Activated CD8-positive, alpha-beta T cell treated with anti-CD3 and anti-CD28 coated beads for 36 hours (primary cell): ENCODE measurements around the gene WNT10A. TPM values are rescaled to one million over a fixed set of nuclear protein-coding genes. Genes with fewer than 3 reads are reported as not detected.

Source experiments
- ATAC-seq: fragments of 200-7000 bp; cut with Tn5 transposase; one replicate; pipeline ENCODE4 v1.10.0; 2021; ENCODE audit warnings: mild to moderate bottlenecking, moderate library complexity
- CTCF ChIA-PET: fragments of 350-600 bp; sonication (Branson Sonifier 250); formaldehyde crosslinking; loops from one replicate; lab custom pipeline; 2021; ENCODE audit warnings: antibody characterized with exemption; lab: Charles Lee
- POLR2A ChIA-PET: fragments of 350-600 bp; sonication (Branson Sonifier 250); formaldehyde crosslinking; loops from one replicate; lab custom pipeline; 2021; ENCODE audit warnings: antibody characterized with exemption; lab: Charles Lee
- DNase-seq: peaks from one replicate; pipeline ENCODE4 v3.0.0-alpha.2; 2020
- H3K27ac Mint-ChIP-seq: one replicate; pipeline ENCODE4 v1.8.0; 2021; ENCODE audit warnings: mild to moderate bottlenecking, mixed read lengths
- H3K27me3 Mint-ChIP-seq: one replicate; pipeline ENCODE4 v1.8.0; 2021; ENCODE audit warnings: mixed read lengths
- H3K36me3 Mint-ChIP-seq: one replicate; pipeline ENCODE4 v1.8.0; 2021; ENCODE audit warnings: low read depth, mixed read lengths
- H3K4me1 Mint-ChIP-seq: one replicate; pipeline ENCODE4 v1.8.0; 2021; ENCODE audit warnings: low read depth, mixed read lengths
- H3K4me3 Mint-ChIP-seq: one replicate; pipeline ENCODE4 v1.8.0; 2021; ENCODE audit warnings: mild to moderate bottlenecking, moderate library complexity, mixed read lengths
- H3K9me3 Mint-ChIP-seq: one replicate; pipeline ENCODE4 v1.8.0; 2021; ENCODE audit warnings: mixed read lengths
- intact Hi-C: fragments of 100-400 bp; cut with micrococcal nuclease; formaldehyde crosslinking; loops from one replicate; pipeline ENCODE4 v1.10.0; 2022
- total RNA-seq, 2 experiments: library from RNA; stranded (reverse); gene quantifications; one replicate each; pipeline ENCODE4 v1.2.3, GENCODE V29; 2021
- TF ChIP-seq, protein P1 (sequence below): fragments of 200-600 bp; IDR thresholded peaks from one replicate; pipeline ENCODE4 v1.8.0; 2022; ENCODE audit warnings: antibody characterized with exemption, mild to moderate bottlenecking

WNT10A gene
- total RNA-seq, 2 experiments from 2014 or later = 27.9 to 29.2 TPM

DNA sequence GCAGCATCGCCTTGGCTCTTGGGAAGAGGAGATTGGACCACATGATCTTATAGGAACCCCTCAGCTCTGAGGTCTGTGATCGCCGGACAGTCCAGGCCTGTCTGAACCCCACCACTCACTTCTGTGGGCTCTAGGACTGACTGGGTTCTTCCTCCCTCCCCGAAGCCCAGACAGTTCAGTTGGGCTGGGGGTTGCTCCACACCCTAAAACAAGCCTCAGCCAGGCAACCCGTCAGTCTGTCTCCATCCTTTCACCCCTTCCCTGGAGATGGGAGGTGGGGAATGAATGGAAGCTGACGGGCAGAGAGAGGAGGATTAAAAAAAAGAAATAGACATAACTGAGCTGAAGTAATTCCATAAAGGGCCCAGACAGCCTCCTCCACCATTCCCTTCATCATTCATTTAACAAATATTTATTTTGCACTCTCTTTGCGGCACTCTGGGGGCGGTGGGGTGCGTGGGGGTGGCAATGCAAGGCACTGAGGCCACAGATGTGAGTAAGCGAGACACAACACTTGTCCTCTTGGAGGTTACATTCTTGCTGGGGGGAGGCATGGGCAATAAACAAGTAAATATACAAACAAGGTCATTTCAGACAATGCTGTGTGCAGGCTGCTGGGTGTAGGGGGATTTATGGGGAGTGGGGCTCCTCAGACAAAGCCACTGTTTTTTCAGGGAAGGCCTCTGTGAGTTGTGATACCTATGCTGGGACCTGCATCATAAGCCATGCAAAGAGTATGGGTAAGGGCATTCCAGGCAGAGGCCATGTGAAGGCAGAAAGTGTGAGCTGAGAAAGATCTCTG, 12.9 kb downstream of the WNT10A start:
- peak; percentile 58 for DNase-seq
- ATAC-seq = no peak
- Mint-ChIP-seq H3K27ac (peak overlapping the region; percentile 82), H3K4me3 (peak overlapping the region; percentile 79), H3K27me3 (peaks cover 7% of the 10 kb centered on the region), H3K36me3 (peaks cover 12% of the 10 kb centered on the region), H3K9me3 (no peaks in the 10 kb centered on the region), H3K4me1 (peaks cover 59% of the 10 kb centered on the region)
- ChIA-PET CTCF (interaction anchor here (0.9 to 16.7 kb wide), 5 partner anchors 11 to 89 kb away, joined by 3 to 1101 read pairs (median 3); partner anchors contain the start of gene WNT10A), POLR2A (interaction anchor here (1.1 to 9.6 kb wide), 2 partner anchors 16 to 497 kb away, joined by 4 to 284 read pairs; partner anchors contain the start of gene WNT10A)
- intact Hi-C loops = no loop called here
- TF ChIP-seq, protein P1, sequence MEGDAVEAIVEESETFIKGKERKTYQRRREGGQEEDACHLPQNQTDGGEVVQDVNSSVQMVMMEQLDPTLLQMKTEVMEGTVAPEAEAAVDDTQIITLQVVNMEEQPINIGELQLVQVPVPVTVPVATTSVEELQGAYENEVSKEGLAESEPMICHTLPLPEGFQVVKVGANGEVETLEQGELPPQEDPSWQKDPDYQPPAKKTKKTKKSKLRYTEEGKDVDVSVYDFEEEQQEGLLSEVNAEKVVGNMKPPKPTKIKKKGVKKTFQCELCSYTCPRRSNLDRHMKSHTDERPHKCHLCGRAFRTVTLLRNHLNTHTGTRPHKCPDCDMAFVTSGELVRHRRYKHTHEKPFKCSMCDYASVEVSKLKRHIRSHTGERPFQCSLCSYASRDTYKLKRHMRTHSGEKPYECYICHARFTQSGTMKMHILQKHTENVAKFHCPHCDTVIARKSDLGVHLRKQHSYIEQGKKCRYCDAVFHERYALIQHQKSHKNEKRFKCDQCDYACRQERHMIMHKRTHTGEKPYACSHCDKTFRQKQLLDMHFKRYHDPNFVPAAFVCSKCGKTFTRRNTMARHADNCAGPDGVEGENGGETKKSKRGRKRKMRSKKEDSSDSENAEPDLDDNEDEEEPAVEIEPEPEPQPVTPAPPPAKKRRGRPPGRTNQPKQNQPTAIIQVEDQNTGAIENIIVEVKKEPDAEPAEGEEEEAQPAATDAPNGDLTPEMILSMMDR = no peak

DNA sequence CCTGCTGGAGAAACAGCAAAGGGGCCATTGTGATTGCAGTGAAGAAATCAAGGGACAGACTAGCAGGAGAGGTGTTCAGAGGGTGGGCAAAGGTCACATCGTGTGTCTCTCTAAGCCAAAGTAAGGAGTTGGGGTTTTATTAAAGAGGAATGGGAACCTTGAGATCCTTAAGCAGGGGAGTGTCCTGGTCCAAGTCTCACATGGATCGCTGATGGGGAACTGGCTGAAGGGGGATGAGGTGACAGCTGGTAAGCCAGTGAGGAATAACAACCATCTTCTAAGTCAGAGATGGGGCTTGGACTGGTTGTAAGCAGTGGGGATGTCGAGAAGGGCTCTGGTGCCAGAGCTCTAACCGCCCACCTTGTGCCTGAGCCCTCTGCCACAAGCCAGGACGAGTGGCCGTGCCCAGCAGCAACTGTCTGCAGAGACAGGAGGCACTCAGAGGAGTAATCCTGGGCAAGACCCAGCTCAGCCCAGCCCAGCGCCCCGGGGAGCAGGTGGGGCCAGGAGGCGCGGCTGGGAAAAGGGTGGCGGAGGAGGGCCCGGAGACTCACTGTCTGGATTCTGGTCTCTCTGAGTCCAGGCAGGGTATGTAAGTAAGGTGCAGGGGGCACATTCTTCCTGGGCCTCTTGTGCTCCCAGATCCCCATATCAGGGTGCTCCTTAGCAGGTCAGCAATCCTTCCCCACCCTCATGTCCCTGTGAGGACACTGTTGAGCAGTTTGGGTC, 13.7 kb downstream of the WNT10A start:
- ChIA-PET POLR2A (interaction anchor here (1.1 to 9.6 kb wide), 2 partner anchors 16 to 498 kb away, joined by 4 to 284 read pairs; partner anchors contain the start of gene WNT10A), CTCF (interaction anchor here (0.9 to 16.7 kb wide), 4 partner anchors 15 to 88 kb away, joined by 3 to 1101 read pairs (median 4); partner anchors contain the start of gene WNT10A)
- Mint-ChIP-seq H3K27ac (peak overlapping the region; percentile 82), H3K36me3 (peaks cover 12% of the 10 kb centered on the region), H3K9me3 (no peaks in the 10 kb centered on the region), H3K4me3 (peak overlapping the region; percentile 79), H3K27me3 (peaks cover 12% of the 10 kb centered on the region), H3K4me1 (peaks cover 61% of the 10 kb centered on the region)
- TF ChIP-seq, protein P1 = no peak
- no peak for DNase-seq
- no peak for ATAC-seq
- intact Hi-C loops = no loop called here

DNA sequence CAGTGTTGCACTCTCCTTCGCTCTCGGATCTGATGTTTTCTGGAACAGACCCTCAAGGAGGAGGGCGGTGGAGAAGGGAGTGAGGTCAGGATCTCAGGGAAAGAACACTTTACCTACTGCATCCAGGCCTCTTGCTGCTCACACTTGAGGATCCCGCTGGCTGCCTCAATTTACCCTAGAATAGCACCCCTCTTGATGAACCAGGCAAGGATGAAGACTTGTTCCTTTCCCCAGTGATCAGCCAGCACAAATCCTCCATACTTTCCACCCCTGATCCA, 14.2 kb downstream of the WNT10A start:
- Mint-ChIP-seq H3K9me3 (no peaks in the 10 kb centered on the region), H3K36me3 (peaks cover 12% of the 10 kb centered on the region), H3K4me3 (peak overlapping the region; percentile 79), H3K4me1 (peaks cover 61% of the 10 kb centered on the region), H3K27ac (peak overlapping the region; percentile 69), H3K27me3 (peaks cover 16% of the 10 kb centered on the region)
- DNase-seq (no peak), ATAC-seq (no peak)
- intact Hi-C loops = no loop called here
- ChIA-PET CTCF (interaction anchor here (16.7 kb wide), 1 partner anchor 16 kb away, joined by 1101 read pairs; the partner anchor contains the start of gene WNT10A), POLR2A (interaction anchor here (9.6 kb wide), 1 partner anchor 17 kb away, joined by 284 read pairs; the partner anchor contains the start of gene WNT10A)
- TF ChIP-seq, protein P1 = no peak

DNA sequence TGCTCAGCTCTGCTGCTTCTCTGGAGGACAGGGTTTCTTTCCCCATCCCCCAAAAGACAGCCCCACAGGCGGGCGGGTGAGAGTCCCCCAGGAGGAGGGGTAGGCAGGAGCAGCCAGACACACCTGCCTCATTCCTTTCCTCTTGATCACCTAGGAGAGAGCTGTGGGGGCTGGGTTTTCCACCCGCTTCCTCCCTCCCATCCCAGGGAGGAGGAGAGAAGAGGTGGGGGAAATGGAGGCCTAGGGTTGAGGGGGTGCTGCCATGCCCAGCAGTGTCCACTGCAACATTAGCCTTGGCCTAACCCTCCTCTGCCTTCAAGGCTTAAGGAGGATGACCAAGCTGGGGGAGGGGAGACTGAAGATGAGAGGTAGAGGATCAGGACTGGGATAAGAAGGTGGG, 14.7 kb downstream of the WNT10A start:
- peaks cover 12% of the 10 kb centered on the region for H3K36me3 Mint-ChIP-seq
- peak overlapping the region; percentile 92 for H3K27ac Mint-ChIP-seq
- TF ChIP-seq, protein P1 = no peak
- H3K9me3 Mint-ChIP-seq = no peaks in the 10 kb centered on the region
- ChIA-PET CTCF (interaction anchor here (1.0 to 16.7 kb wide), 6 partner anchors 14 to 100 kb away, joined by 3 to 1101 read pairs (median 74); partner anchors contain the start of genes WNT10A and WNT6), POLR2A (interaction anchor here (2.0 to 9.6 kb wide), 3 partner anchors 8 to 17 kb away, joined by 11 to 284 read pairs (median 14); partner anchors contain the start of gene WNT10A)
- intact Hi-C loops = no loop called here
- DNase-seq = no peak
- ATAC-seq = no peak
- H3K4me1 Mint-ChIP-seq = peaks cover 61% of the 10 kb centered on the region
- H3K27me3 Mint-ChIP-seq = peaks cover 16% of the 10 kb centered on the region
- peak overlapping the region; percentile 79 for H3K4me3 Mint-ChIP-seq
